ENCODE measurements around the gene UBE2QL1. TPM values are rescaled to one million over a fixed set of nuclear protein-coding genes. Genes with fewer than 3 reads are reported as not detected.
A peak's percentile ranks its signal among the peaks of the same experiment; 100 is the strongest.

The UBE2QL1 gene
- total RNA-seq, 2 donors from 2014 or later, result 2.5 to 8.6 TPM

DNA sequence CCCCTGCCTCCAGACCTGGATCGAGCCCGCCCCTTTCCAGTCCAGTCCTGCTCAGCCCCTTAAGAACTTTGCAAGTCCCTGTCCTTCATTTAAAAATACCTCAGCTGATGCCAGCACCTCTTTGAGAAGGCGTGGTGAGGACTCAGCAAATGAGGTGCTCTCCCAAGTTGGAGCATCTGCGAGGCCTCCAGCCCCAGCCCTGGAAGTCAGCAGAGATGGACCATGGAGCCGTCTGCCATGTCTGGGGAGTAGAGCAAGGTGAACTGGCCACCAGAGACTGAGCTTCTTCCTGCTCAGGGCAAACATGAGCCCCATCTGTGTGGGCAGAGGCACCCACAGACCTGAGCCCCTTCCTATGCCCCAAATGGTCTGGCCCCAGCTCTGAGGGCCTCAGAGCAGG, 71.5 kb downstream of the UBE2QL1 start:
- Histone ChIP-seq H3K36me3 (no peaks in the 10 kb centered on the region), H3K4me1 (replicated peaks) (no peaks in the 10 kb centered on the region), H3K4me3 (no peak overlapping the region), H3K9me3 (no peaks in the 10 kb centered on the region), H3K27me3 (replicated peaks; ENCODE audit: insufficient read depth) (no peaks in the 10 kb centered on the region), H3K27ac (no peak overlapping the region)
- intact Hi-C loops (cut with DNase I), result no loop called here
- DNase-seq (ENCODE audit: low spot score), result no peak
- 93% methylated on average over 5 of the region's 5 CpGs for WGBS
- TF ChIP-seq POLR2A (IDR thresholded peaks at IDR 0.05) (no peak), POLR2AphosphoS5 (IDR thresholded peaks at IDR 0.05) (no peak)
- TF ChIP-seq, protein P1, sequence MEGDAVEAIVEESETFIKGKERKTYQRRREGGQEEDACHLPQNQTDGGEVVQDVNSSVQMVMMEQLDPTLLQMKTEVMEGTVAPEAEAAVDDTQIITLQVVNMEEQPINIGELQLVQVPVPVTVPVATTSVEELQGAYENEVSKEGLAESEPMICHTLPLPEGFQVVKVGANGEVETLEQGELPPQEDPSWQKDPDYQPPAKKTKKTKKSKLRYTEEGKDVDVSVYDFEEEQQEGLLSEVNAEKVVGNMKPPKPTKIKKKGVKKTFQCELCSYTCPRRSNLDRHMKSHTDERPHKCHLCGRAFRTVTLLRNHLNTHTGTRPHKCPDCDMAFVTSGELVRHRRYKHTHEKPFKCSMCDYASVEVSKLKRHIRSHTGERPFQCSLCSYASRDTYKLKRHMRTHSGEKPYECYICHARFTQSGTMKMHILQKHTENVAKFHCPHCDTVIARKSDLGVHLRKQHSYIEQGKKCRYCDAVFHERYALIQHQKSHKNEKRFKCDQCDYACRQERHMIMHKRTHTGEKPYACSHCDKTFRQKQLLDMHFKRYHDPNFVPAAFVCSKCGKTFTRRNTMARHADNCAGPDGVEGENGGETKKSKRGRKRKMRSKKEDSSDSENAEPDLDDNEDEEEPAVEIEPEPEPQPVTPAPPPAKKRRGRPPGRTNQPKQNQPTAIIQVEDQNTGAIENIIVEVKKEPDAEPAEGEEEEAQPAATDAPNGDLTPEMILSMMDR (IDR thresholded peaks at IDR 0.05), result no peak

DNA sequence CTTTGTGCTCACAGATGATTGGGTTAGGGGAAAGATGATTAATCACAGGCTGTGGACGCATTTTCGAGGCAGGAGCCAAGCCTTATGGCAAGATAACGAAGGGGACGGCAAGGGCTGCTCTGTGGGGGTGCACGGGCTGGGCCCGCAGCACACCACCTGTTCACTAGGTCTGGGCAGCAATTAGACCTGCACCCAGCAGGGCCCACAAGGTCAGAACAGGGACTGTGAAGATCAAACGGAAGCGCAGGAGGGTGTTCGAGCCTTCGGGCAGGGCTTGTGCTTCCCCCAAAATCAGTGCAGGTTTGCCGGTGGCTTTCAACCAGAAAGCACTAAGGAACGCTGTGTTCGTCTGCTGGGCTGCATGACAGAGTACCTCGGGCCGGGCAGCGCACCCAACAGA, 73.7 kb downstream of the UBE2QL1 start:
- intact Hi-C loops (cut with DNase I), result no loop called here
- TF ChIP-seq, protein P1 (IDR thresholded peaks at IDR 0.05), result no peak
- TF ChIP-seq POLR2AphosphoS5 (IDR thresholded peaks at IDR 0.05), result no peak
- no peak for TF ChIP-seq POLR2A (IDR thresholded peaks at IDR 0.05)
- Histone ChIP-seq H3K27me3 (replicated peaks; ENCODE audit: insufficient read depth) (no peaks in the 10 kb centered on the region), H3K36me3 (no peaks in the 10 kb centered on the region), H3K9me3 (no peaks in the 10 kb centered on the region), H3K4me3 (no peak overlapping the region), H3K4me1 (replicated peaks) (no peaks in the 10 kb centered on the region), H3K27ac (no peak overlapping the region)
- DNase-seq (ENCODE audit: low spot score), result no peak
- 96% methylated on average over 16 of the region's 16 CpGs for WGBS

DNA sequence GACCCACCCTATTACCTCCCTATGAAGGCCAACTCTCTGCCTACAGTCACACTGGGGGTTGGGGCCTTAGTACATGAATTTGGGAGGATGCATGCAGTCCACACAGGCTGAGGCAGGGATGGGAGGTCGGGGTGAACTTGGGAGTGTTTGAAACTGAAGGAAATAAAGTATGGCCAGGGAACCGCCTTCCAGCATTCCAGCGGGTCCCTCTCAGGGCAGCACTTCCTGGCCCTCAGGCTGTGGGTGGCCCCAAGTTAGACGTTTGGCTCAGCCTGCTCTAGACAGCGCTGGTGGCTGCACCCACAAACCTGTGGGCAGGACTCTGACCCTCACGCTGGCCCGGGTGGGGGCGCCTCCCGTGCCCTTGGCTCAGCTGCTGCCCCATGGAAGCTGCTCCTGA, 74.3 kb downstream of the UBE2QL1 start:
- TF ChIP-seq POLR2A (IDR thresholded peaks at IDR 0.05), result no peak
- TF ChIP-seq, protein P1 (IDR thresholded peaks at IDR 0.05), result no peak
- no peak for TF ChIP-seq POLR2AphosphoS5 (IDR thresholded peaks at IDR 0.05)
- intact Hi-C loops (cut with DNase I), result no loop called here
- H3K36me3 ChIP-seq, result no peaks in the 10 kb centered on the region

DNA sequence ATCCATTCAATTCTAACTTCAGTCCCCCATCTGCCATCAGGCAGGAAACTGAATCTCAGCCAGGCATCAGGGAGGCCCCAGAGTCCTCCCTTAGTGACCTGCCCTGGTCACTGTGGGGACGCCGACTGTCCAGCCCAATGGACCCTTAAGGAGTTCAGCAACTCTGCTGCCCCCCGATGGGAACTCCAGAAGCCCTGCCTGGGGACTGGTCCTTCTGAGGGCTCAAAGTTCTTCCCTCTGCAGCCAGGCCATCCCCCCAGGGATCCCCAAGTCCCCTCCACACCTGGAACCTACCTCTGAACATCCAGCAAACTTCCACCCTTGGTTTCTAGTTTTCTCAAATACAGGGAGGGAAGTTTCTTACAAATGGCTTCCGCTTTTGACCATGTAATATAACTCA, 76.8 kb downstream of the UBE2QL1 start:
- Histone ChIP-seq H3K36me3 (no peaks in the 10 kb centered on the region), H3K27ac (no peak overlapping the region), H3K4me1 (replicated peaks) (no peaks in the 10 kb centered on the region), H3K9me3 (no peaks in the 10 kb centered on the region), H3K4me3 (no peak overlapping the region), H3K27me3 (replicated peaks; ENCODE audit: insufficient read depth) (no peaks in the 10 kb centered on the region)
- no peak for DNase-seq (ENCODE audit: low spot score)
- intact Hi-C loops (cut with DNase I), result no loop called here
- TF ChIP-seq, protein P1 (IDR thresholded peaks at IDR 0.05), result no peak
- no peak for TF ChIP-seq POLR2A (IDR thresholded peaks at IDR 0.05)
- no peak for TF ChIP-seq POLR2AphosphoS5 (IDR thresholded peaks at IDR 0.05)
- WGBS, result 96% methylated on average over 4 of the region's 4 CpGs

More for the DNA sequence above, 74.3 kb downstream of the UBE2QL1 start:
- no peaks in the 10 kb centered on the region for H3K9me3 ChIP-seq
- WGBS, result 53% methylated on average over 9 of the region's 9 CpGs
- H3K27ac ChIP-seq, result no peak overlapping the region
- H3K27me3 ChIP-seq (replicated peaks; ENCODE audit: insufficient read depth), result no peaks in the 10 kb centered on the region
- no peak for DNase-seq (ENCODE audit: low spot score)
- H3K4me3 ChIP-seq, result no peak overlapping the region
- no peaks in the 10 kb centered on the region for H3K4me1 ChIP-seq (replicated peaks)

DNA sequence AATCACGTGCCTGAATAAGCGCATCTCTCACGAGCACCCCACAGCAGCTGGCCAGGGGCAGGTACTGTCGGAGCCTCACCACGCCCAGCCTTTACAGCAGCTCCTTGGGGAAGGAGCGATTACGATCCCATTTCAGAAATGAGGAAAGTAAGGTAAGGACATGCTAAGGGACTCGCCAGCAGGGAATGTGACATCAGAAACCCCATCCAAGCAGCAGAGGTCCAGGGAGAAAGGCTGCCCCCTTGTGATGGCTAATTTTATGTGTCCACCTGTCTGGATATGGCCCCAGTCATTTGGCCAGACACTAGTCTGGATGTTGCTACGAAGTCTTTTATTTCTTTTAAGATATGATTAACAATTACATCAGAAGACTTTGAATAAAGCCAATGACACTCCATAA, 77.3 kb downstream of the UBE2QL1 start:
- intact Hi-C loops (cut with DNase I), result no loop called here
- TF ChIP-seq, protein P1 (IDR thresholded peaks at IDR 0.05), result peak in 3 of 4 experiments; percentile 32 to 48 (median 38)
- TF ChIP-seq POLR2A (IDR thresholded peaks at IDR 0.05), result no peak
- no peak overlapping the region for H3K4me3 ChIP-seq
- no peaks in the 10 kb centered on the region for H3K4me1 ChIP-seq (replicated peaks)
- no peaks in the 10 kb centered on the region for H3K27me3 ChIP-seq (replicated peaks; ENCODE audit: insufficient read depth)
- 61% methylated on average over 9 of the region's 9 CpGs for whole genome bisulfite sequencing
- no peak overlapping the region for H3K27ac ChIP-seq
- DNase-seq (ENCODE audit: low spot score), result peak; percentile 32
- H3K9me3 ChIP-seq, result no peaks in the 10 kb centered on the region
- H3K36me3 ChIP-seq, result no peaks in the 10 kb centered on the region
